Measurements from ENCODE around the gene LRRC32. TPM values are rescaled to one million over a fixed set of nuclear protein-coding genes. Genes with fewer than 3 reads are reported as not detected.

LRRC32 gene
- total RNA-seq, 2 donors from 2014 or later = 12.5 to 16.4 TPM

DNA sequence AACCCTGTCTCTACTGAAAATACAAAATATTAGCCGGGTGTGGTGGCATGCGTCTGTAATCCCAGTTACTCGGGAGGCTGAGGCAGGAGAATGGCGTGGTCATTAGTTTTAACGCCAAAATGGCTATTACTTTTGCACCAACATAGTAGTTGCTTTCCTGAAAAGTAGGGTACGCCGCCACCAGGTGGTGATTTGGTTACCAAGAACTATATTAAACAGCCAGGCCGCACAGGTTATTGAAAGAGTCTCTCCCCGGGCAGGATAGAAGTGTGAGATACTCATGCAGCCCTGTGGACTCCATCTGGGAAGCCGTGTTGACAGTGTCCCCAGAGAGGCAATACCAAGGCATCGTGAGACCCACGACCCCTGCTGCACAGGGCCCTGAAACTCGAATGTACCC, 24.6 kb upstream of the LRRC32 start:
- peaks cover 11% of the 10 kb centered on the region for H3K27me3 Mint-ChIP-seq (ENCODE audit: low read depth)
- DNase-seq = no peak
- H3K36me3 Mint-ChIP-seq (ENCODE audit: insufficient read depth in 2 of 2) = no peaks in the 10 kb centered on the region
- no peak for ATAC-seq (replicated peaks in 1 of 2)
- H3K4me1 Mint-ChIP-seq (ENCODE audit: low read depth) = peaks cover 2% of the 10 kb centered on the region
- H3K27ac Mint-ChIP-seq = no peak overlapping the region
- no peaks in the 10 kb centered on the region for H3K9me3 Mint-ChIP-seq
- no peak overlapping the region for H3K4me3 Mint-ChIP-seq

DNA sequence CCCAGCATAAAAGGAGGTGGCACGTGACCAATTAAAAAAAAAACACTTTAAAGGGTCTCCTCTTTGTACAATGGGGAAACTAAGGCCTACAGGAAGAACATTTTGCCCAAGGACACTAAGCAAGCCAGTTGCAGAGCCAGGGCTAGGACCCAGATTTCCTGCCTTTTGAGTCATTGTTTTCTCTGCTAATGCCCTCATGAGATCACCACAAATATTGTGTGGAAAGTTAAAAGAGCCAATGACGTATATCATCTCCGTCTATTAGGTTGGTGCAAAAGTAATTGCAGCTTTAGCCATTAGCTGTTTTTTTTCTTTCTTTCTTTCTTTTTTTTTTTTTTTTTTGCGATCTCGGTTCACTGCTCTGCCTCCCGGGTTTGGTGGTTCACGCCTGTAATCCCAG, 24.1 kb upstream of the LRRC32 start:
- Mint-ChIP-seq H3K27me3 (ENCODE audit: low read depth) (peaks cover 9% of the 10 kb centered on the region), H3K27ac (no peak overlapping the region), H3K4me3 (no peak overlapping the region), H3K36me3 (ENCODE audit: insufficient read depth in 2 of 2) (no peaks in the 10 kb centered on the region), H3K9me3 (no peaks in the 10 kb centered on the region), H3K4me1 (ENCODE audit: low read depth) (no peaks in the 10 kb centered on the region)
- no peak for DNase-seq
- ATAC-seq (replicated peaks in 1 of 2) = no peak

DNA sequence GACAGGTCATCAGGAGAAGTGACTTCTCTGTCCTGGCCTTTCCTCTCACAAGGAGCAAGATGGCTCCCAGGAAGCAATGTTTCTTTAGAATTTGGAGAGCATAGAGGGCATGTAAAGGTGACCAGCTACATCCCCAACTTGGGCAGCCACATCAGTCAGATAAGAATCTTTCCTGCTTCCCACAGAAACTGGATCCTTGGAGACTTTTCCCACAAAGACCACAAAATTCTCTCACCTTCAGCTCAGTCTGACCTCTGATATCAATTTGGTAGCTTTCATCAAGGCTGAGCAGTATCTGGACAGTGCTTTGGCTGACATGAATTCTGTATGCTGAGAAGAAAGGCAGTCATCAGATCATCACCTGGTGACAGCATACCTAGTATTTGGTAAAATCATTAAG, 23.3 kb upstream of the LRRC32 start:
- Mint-ChIP-seq H3K27ac (no peak overlapping the region), H3K36me3 (ENCODE audit: insufficient read depth in 2 of 2) (no peaks in the 10 kb centered on the region), H3K27me3 (ENCODE audit: low read depth) (peaks cover 15% of the 10 kb centered on the region), H3K4me3 (no peak overlapping the region), H3K9me3 (no peaks in the 10 kb centered on the region), H3K4me1 (ENCODE audit: low read depth) (no peaks in the 10 kb centered on the region)
- DNase-seq (no peak), ATAC-seq (replicated peaks in 1 of 2) (no peak)

DNA sequence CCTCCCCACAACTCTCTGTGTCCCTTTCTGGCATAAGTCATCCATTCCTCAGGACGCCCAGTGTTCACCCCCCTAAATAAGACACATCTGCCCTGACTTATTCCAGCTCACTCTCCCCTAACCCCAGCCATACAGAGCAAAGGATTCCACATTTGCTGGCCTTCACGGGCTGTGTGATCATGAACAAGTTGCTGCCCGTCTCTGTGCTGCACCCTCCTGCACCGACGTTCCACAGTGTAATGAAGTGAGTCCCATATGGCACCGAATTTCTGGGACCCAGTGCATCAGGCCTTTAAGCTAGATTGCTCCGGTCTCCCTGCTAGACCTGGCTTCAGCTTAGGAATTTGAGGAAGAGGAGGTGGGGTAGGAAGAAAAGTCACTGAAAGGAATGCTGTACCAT, 22.4 kb upstream of the LRRC32 start:
- no peaks in the 10 kb centered on the region for H3K4me1 Mint-ChIP-seq (ENCODE audit: low read depth)
- no peak overlapping the region for H3K27ac Mint-ChIP-seq
- no peak for ATAC-seq (replicated peaks in 1 of 2)
- H3K27me3 Mint-ChIP-seq (ENCODE audit: low read depth) = peaks cover 18% of the 10 kb centered on the region
- no peaks in the 10 kb centered on the region for H3K9me3 Mint-ChIP-seq
- DNase-seq = no peak
- no peaks in the 10 kb centered on the region for H3K36me3 Mint-ChIP-seq (ENCODE audit: insufficient read depth in 2 of 2)
- no peak overlapping the region for H3K4me3 Mint-ChIP-seq

DNA sequence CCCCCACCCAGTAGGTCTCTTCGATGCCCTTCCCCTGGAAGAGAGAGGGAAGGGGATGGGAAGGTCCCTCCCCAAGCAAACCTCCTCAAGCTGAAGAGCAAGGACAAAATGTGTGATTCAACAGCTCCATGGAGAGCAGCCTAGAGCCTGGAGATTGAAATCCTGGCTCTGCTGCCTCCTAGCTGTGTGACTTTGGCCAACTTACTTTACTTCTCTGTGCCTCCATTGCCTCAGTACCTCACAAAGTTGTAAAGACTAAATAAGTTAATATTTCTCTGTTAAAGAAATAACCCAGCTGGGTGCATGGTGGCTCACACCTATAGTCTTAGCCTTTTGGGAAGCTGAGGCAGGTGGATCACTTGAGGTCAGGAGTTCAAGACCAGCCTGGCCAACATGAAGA, 21.1 kb upstream of the LRRC32 start:
- ATAC-seq (replicated peaks in 1 of 2) (no peak), DNase-seq (no peak)
- H3K27me3 Mint-ChIP-seq (ENCODE audit: low read depth) = peaks cover 18% of the 10 kb centered on the region
- no peak overlapping the region for H3K4me3 Mint-ChIP-seq
- H3K27ac Mint-ChIP-seq = no peak overlapping the region
- no peaks in the 10 kb centered on the region for H3K9me3 Mint-ChIP-seq
- peaks cover 10% of the 10 kb centered on the region for H3K4me1 Mint-ChIP-seq (ENCODE audit: low read depth)
- no peaks in the 10 kb centered on the region for H3K36me3 Mint-ChIP-seq (ENCODE audit: insufficient read depth in 2 of 2)

DNA sequence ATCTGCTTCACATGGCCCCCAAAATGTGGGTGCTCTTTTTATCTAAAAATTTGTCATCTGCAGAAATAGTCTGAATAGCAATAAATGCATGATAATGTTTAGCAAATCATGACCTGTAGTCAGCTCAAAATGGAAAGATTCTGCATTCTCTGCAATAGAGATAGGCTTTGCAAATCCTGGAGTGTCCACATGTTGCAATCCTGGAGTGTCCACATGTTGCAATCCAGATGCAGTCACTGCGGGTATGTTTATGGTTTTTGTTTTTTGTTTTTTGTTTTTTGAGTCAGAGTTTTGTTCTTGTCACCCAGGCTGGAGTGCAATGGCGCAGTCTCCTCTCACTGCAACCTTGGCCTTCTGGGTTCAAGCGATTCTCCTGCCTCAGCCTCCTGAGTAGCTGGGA, 20.2 kb upstream of the LRRC32 start:
- Mint-ChIP-seq H3K27ac (no peak overlapping the region), H3K9me3 (no peaks in the 10 kb centered on the region), H3K4me1 (ENCODE audit: low read depth) (peaks cover 18% of the 10 kb centered on the region), H3K36me3 (ENCODE audit: insufficient read depth in 2 of 2) (no peaks in the 10 kb centered on the region), H3K4me3 (no peak overlapping the region), H3K27me3 (ENCODE audit: low read depth) (peaks cover 18% of the 10 kb centered on the region)
- DNase-seq (no peak), ATAC-seq (replicated peaks in 1 of 2) (no peak)

DNA sequence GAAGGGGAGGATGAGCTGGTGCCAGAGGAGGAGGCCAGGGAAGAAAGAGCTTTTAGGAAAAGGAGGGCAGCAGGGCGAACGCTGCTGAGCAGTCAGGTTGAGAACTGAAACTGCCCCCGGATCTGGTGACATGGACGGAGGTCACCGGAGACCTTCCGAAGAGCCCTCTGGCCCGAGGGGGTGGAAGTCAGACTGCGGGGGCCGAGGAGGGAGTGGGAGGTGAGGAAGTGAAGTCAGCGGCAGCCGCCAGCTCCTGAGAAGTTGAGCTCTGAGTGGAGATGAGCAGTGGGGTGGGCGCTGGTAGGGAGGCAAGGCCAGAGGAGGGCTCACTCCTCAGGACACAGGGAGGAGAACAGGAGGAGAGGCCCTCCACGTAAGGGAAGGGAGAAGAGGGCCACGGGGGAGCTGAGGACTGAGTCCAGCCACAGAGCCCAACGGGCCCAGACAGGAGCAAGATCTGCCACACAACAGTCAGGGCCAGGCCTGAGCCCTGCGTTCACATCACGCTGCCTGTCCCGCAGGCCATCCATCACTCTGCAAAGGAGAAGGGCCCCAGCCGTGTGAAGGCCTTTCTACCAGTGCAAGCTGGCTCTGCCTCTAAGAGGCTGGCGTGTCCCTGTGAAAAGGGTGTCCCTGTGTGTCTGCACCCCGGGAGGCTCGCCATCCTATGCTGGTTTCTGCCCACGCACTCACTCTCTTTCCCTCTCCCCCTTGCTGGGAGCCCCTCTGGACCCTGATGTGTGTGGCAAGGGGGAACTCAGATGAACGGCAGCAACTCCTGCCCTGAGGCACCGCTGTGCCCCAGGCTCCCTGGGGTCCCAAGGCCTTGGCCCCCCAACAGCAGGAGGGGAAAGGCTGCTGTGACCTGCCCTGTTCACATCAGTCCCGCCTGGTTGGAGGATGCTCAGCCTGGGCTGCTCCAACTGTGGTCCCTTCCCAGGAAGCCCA, 19.0 kb upstream of the LRRC32 start:
- H3K9me3 Mint-ChIP-seq = no peaks in the 10 kb centered on the region
- no peak overlapping the region for H3K27ac Mint-ChIP-seq
- H3K4me3 Mint-ChIP-seq = no peak overlapping the region
- H3K27me3 Mint-ChIP-seq (ENCODE audit: low read depth) = peaks cover 18% of the 10 kb centered on the region
- H3K4me1 Mint-ChIP-seq (ENCODE audit: low read depth) = peaks cover 18% of the 10 kb centered on the region
- DNase-seq (no peak), ATAC-seq (replicated peaks in 1 of 2) (no peak)
- no peaks in the 10 kb centered on the region for H3K36me3 Mint-ChIP-seq (ENCODE audit: insufficient read depth in 2 of 2)

DNA sequence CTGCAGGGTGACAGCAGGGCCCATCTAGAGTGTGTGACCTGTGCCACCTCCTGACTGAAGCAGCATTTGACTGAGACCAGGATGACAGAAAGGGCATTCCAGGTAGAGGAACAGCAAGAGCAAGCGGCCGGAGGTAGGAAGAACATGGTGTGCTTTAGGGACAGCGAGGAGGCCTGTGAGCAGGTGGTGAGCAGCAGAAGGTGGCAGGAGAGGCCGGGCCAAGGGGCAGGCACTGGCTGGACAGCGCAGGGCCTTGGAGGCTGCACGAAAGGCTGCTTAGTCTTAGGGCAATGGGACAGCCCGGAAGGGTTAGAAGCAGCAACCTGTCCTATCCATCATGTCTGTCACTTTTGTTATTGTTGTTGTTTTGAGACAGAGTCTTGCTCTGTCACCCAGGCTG, 17.6 kb upstream of the LRRC32 start:
- no peaks in the 10 kb centered on the region for H3K36me3 Mint-ChIP-seq (ENCODE audit: insufficient read depth in 2 of 2)
- no peak for ATAC-seq (replicated peaks in 1 of 2)
- no peak for DNase-seq
- peaks cover 21% of the 10 kb centered on the region for H3K4me1 Mint-ChIP-seq (ENCODE audit: low read depth)
- H3K27ac Mint-ChIP-seq = no peak overlapping the region
- H3K4me3 Mint-ChIP-seq = no peak overlapping the region
- H3K9me3 Mint-ChIP-seq = no peaks in the 10 kb centered on the region
- H3K27me3 Mint-ChIP-seq (ENCODE audit: low read depth) = peaks cover 12% of the 10 kb centered on the region

DNA sequence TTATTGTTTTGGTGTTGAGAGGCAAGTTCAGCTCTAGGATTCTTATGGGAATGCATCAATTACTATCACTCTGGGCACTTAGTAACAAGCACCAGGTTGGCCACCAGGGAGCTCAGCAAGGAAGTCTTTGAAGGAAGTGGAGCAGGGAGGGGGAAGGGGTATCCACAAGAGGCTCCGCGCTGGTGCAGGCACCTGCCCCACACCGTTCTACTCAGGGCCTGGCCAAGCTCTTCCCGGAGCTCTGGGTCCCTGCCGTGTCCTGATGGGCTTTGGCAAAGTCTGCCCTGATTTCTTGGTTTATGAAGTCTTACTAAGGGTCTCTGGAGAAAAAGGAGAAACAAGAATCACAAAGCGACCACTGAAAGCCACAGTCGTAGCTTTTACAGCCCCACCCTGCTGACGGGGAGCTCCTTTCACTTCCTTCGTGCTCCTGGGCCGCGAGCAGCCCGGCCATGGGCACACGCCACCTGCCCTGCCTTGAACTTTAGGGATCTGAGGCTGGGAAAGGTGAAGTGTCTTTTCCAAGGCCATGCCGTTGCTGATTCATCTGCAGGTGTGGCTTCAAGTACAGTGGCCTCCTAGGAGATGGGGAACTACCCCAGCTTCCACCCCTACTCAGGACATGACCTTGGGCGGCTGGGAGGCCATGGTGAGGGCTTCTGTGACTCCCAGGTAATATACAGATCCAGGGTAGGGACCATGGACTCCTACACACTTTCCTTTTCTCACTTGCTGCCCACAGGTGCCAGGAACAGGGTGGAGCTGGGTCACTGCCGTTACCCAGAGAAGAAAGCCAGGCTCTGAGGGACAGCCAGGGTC, 15.9 kb upstream of the LRRC32 start:
- Mint-ChIP-seq H3K36me3 (ENCODE audit: insufficient read depth in 2 of 2) (no peaks in the 10 kb centered on the region), H3K4me1 (ENCODE audit: low read depth) (peaks cover 23% of the 10 kb centered on the region), H3K9me3 (no peaks in the 10 kb centered on the region), H3K27ac (no peak overlapping the region), H3K4me3 (peak overlapping the region; percentile 55 to 62), H3K27me3 (ENCODE audit: low read depth) (peaks cover 12% of the 10 kb centered on the region)
- ATAC-seq (replicated peaks in 1 of 2) (peak; percentile 42 to 57), DNase-seq (no peak)

DNA sequence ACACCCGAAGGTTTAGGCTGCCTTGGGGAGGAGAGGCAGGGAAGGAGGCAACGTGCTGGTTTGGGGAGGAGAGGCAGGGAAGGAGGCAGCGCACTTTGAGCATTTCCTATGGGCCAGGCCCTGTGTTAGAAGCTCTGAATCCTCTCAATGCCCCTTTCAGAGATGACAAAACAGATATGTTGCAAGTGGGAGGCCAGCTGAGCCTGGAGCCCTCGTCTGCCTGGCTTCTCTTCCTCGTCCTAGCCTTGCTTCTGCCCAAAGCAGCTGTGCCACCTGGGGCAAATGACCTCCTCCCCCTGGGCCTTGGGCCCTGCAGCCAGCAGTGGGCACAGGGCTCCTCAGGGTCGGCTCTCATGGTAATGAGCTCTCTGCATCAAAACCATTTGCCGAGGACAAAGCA, 15.3 kb upstream of the LRRC32 start:
- Mint-ChIP-seq H3K4me3 (peak overlapping the region in 1 of 2 donors; percentile 62), H3K36me3 (ENCODE audit: insufficient read depth in 2 of 2) (no peaks in the 10 kb centered on the region), H3K27me3 (ENCODE audit: low read depth) (peaks cover 16% of the 10 kb centered on the region), H3K9me3 (no peaks in the 10 kb centered on the region), H3K27ac (no peak overlapping the region), H3K4me1 (ENCODE audit: low read depth) (peaks cover 23% of the 10 kb centered on the region)
- no peak for ATAC-seq (replicated peaks in 1 of 2)
- no peak for DNase-seq

DNA sequence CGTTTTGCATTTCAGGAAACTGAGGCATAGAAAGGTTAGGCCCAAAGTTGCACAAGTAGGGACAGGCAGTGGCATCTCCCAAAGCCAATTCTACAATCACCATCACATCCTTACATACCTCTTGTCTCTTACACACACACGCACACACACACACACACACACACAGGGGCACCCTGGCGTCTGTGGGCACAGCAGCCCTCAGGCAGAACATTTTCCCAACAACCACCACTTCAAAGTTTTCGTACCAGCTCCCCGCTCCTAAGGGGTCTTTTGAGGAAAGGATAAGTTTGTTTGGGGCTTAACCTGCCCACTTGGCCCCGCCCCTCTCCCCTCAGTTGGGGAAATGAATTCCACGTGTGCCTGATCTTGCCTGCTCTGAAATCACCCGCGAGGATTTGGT, 14.7 kb upstream of the LRRC32 start:
- Mint-ChIP-seq H3K27ac (no peak overlapping the region), H3K4me1 (ENCODE audit: low read depth) (peaks cover 23% of the 10 kb centered on the region)
- no peak for ATAC-seq (replicated peaks in 1 of 2)

DNA sequence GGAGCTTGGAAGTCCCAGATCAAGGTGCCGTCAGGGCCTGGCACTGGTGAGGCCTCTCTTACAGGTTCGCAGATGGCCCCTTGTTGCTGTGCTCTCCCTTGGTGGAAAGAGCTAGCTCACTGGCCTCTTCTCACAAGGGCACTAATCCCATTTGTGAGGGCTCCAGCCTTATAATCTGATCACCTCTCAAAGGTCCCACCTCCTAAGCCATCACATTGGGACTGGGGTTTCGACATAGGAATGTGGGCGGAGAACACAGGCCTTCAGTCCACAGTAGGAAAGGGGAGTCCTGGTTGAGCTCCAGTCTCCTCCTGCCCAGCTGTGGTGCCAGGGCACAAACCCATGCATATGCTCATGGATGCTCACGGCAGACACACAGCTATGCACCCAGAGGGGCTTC, 14.0 kb upstream of the LRRC32 start:
- H3K9me3 Mint-ChIP-seq = no peaks in the 10 kb centered on the region
- peaks cover 16% of the 10 kb centered on the region for H3K27me3 Mint-ChIP-seq (ENCODE audit: low read depth)
- no peak for ATAC-seq (replicated peaks in 1 of 2)
- H3K36me3 Mint-ChIP-seq (ENCODE audit: insufficient read depth in 2 of 2) = no peaks in the 10 kb centered on the region
- peaks cover 23% of the 10 kb centered on the region for H3K4me1 Mint-ChIP-seq (ENCODE audit: low read depth)
- no peak overlapping the region for H3K27ac Mint-ChIP-seq
- DNase-seq = no peak
- no peak overlapping the region for H3K4me3 Mint-ChIP-seq

More for the DNA sequence above, 14.7 kb upstream of the LRRC32 start:
- DNase-seq = no peak
- no peaks in the 10 kb centered on the region for H3K36me3 Mint-ChIP-seq (ENCODE audit: insufficient read depth in 2 of 2)
- H3K4me3 Mint-ChIP-seq = no peak overlapping the region
- H3K27me3 Mint-ChIP-seq (ENCODE audit: low read depth) = peaks cover 16% of the 10 kb centered on the region
- no peaks in the 10 kb centered on the region for H3K9me3 Mint-ChIP-seq

Data from activated T-cell treated with anti-CD3 and anti-CD28 coated beads, Interleukin-2, amount 50 U/mL, for 72 hours (primary cell).